Measurements from ENCODE around the gene BEX5. TPM values are rescaled to one million over a fixed set of nuclear protein-coding genes. Genes with fewer than 3 reads are reported as not detected.
"Not testable (repeated sequence)": the region's sequence is repeated elsewhere in the genome, so short reads cannot be mapped to it uniquely, and the experiment has no call there.

The BEX5 gene
- polyA plus RNA-seq (2011; rRNA removed) (not detected in 2 replicates), polyA minus RNA-seq (2011; rRNA and poly(A)+ RNA removed) (not detected in 2 replicates)

GRCh38 chrX:102155806-102156179 lies at the start of gene BEX5:
BEX5 (minus strand) TSS chrX:102155977; CDS start chrX:102154265, 1,712 bp downstream.
- CTCF ChIA-PET, result interaction anchor here (0.6 kb wide), 1 partner anchor 1329 kb away, joined by 3 read pairs; no protein-coding TSS in a partner anchor
- POLR2A ChIA-PET, result no interaction called here

DNA sequence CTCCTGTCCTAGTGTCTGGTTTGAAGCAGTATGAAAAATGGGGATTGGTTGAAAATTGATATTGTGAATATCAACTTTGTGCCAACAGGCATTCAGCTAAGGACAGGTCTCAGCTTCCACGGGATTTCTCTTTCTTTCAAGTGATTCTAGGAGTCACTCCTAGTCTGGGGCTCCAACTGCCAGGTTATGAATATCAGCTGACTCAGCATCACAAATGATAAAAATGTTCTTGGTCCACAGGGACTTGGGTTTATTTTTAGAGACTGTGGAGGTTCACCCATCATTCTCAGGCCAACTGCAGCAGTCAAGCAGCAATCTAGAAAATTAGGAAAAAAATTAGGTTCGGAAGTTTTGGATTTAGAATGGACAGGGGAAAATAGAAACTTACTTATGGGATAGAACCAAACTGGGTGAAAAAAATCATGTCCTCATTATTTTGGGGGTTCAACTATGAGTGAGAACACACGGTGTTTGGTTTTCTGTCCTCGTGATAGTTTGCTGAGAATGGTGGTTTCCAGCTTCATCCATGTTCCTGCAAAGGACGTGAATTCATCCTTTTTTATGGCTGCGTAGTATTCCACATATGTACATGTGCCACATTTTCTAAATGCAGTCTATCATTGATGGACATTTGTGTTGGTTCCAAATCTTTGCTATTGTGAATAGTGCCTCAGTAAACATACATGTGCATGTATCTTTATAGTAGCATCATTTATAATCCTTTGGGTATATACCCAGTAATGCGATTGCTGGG lies 30.4 kb upstream of the BEX5 start:
- H3K9me3 ChIP-seq (ENCODE audit: control insufficient read depth, insufficient read depth, low read length), result no peaks in the 10 kb centered on the region; the same call in 1 of the 2 replicates
- POLR2A ChIA-PET, result no interaction called here
- no peak for TF ChIP-seq CTCF (IDR thresholded peaks at IDR 0.05; ENCODE audit: low read depth, low read length)
- no peak overlapping the region for H3K27ac ChIP-seq (ENCODE audit: low read depth, low read length)
- no peak for DNase-seq (ENCODE audit: low read depth, low spot score)
- no peaks in the 10 kb centered on the region for H3K27me3 ChIP-seq (ENCODE audit: control insufficient read depth, insufficient read depth, low read length)
- no peak overlapping the region for H3K4me3 ChIP-seq (ENCODE audit: low read depth, low read length)
- CTCF ChIA-PET, result no interaction called here

More at GRCh38 chrX:102155806-102156179, at the start of gene BEX5:
- Histone ChIP-seq H3K27me3 (ENCODE audit: control insufficient read depth, insufficient read depth, low read length) (no peaks in the 10 kb centered on the region), H3K9me3 (ENCODE audit: control insufficient read depth, insufficient read depth, low read length) (no peaks in the 10 kb centered on the region; the same call in 1 of the 2 replicates), H3K4me3 (ENCODE audit: low read depth, low read length) (no peak within 1 kb of the TSS), H3K27ac (ENCODE audit: low read depth, low read length) (no peak within 1 kb of the TSS)
- no peak for DNase-seq (ENCODE audit: low read depth, low spot score)
- TF ChIP-seq CTCF (IDR thresholded peaks at IDR 0.05; ENCODE audit: low read depth, low read length), result no peak

DNA sequence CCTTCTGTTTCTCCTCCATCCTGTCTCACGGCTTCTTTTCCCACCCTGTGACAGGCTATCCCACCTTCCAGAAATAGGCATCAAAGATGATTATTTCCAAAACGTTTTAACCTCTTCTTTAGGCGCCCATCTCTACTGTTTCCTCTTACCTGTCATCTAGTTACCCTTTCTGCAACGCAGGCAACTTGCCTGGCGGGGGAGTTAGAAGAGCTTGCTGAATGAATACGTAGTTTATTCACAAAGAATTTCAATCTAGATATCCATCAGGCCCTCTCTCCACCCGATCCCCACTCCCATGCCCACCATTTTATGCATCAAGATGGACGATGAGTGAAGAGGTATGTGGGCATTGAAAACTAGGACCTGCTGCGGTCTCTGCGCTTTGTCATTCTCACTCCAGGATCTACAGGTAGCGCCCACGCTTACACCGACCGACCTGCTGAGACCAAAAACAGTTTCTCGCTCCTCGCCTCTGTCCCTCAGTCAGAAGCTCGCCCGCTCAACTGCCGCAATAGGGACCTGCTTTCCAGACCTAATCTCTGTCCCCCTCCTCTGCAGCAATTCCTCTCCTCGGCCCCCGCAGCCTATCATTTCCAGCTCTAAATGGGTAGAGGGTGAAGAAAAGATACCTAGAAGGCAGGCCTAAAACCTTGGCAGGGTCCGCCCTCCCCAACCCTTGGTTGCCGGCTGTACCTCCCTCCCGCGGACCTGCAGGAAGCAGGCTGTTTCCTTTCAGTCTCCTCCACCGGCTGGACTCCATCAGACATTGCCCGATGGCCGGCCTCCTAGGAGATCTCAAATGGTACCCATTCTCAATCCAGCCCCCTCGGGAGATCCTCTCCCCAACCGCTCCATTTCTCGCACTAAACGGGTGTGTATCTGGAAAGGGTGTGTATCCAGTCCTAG lies 624 bp downstream of the BEX5 start:
- no peak for DNase-seq (ENCODE audit: low read depth, low spot score)
- TF ChIP-seq CTCF (IDR thresholded peaks at IDR 0.05; ENCODE audit: low read depth, low read length), result no peak
- Histone ChIP-seq H3K9me3 (ENCODE audit: control insufficient read depth, insufficient read depth, low read length) (no peaks in the 10 kb centered on the region; the same call in 1 of the 2 replicates), H3K4me3 (ENCODE audit: low read depth, low read length) (no peak overlapping the region), H3K27me3 (ENCODE audit: control insufficient read depth, insufficient read depth, low read length) (no peaks in the 10 kb centered on the region), H3K27ac (ENCODE audit: low read depth, low read length) (no peak overlapping the region)
- ChIA-PET POLR2A (no interaction called here), CTCF (interaction anchor here (0.6 kb wide), 1 partner anchor 1330 kb away, joined by 3 read pairs; no protein-coding TSS in a partner anchor)

DNA sequence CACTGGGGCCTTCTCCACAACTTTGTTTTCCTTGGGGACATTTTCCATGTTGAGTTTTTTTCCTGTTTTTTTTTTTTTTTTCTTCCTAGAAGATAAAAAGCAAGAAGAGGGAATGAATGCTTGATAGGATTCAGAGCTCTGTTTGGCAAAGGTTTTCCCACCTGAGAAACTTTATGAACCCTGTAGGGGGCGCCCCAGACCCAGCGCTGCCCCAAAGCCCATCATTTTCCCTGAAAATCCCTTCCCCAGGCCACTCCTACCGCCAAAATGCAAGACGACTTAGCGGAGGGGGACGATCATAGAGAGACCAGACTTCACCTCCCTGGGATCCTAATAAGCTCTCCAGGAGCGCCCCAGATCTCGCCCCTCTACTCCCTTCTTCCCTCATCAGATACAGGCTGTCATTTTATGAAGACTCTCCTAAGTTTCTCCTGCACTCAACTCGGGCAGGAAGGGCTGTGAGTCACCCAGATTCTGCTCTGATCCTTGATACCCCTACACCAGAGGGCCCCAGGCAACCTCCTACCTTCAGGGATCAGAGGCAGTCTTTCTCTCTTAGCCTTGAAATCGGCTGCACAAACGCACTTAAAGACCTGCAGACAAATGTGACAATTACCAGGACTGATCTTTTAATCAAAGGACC lies 1.4 kb downstream of the BEX5 start:
- Histone ChIP-seq H3K9me3 (ENCODE audit: control insufficient read depth, insufficient read depth, low read length) (no peaks in the 10 kb centered on the region; the same call in 1 of the 2 replicates), H3K27me3 (ENCODE audit: control insufficient read depth, insufficient read depth, low read length) (no peaks in the 10 kb centered on the region), H3K4me3 (ENCODE audit: low read depth, low read length) (no peak overlapping the region), H3K27ac (ENCODE audit: low read depth, low read length) (no peak overlapping the region)
- POLR2A ChIA-PET, result no interaction called here
- CTCF ChIA-PET, result no interaction called here
- TF ChIP-seq CTCF (IDR thresholded peaks at IDR 0.05; ENCODE audit: low read depth, low read length), result no peak
- DNase-seq (ENCODE audit: low read depth, low spot score), result no peak

- CTCF ChIA-PET; DNase-seq (ENCODE audit: low read depth, low spot score): not testable (repeated sequence)
These were observed 13.5 kb downstream of the BEX5 start, which contains the start of gene TCEAL6 for GRCh38 chrX:102142274-102142673. TCEAL6 (minus strand) TSS chrX:102142481.

DNA sequence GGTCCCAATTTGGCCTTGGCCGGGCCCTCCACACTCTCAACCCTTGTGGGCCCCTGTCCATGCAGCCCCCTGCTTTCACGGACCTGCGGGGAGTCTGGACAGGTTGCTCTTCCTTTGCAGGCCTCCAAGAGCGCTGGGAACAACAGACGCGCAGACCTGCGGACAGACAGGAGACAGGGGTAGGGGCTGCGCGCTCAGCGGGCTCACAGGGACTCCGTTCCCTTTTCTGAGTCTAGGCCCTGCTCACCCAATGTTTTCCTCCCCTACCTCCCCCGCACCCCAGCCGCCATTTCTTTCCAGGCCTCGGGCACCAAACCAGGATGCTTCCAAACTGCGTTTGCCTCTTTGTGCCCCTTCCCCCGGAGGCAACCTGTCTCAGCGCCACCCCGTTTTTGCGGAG lies 14.1 kb downstream of the BEX5 start:
- H3K9me3 ChIP-seq (ENCODE audit: control insufficient read depth, insufficient read depth, low read length); H3K27me3 ChIP-seq (ENCODE audit: control insufficient read depth, insufficient read depth, low read length); POLR2A ChIA-PET; DNase-seq (ENCODE audit: low read depth, low spot score); H3K4me3 ChIP-seq (ENCODE audit: low read depth, low read length); CTCF ChIA-PET; H3K27ac ChIP-seq (ENCODE audit: low read depth, low read length): not testable (repeated sequence)

More at GRCh38 chrX:102142274-102142673, 13.5 kb downstream of the BEX5 start, which contains the start of gene TCEAL6:
- H3K9me3 ChIP-seq (ENCODE audit: control insufficient read depth, insufficient read depth, low read length); H3K27ac ChIP-seq (ENCODE audit: low read depth, low read length); H3K27me3 ChIP-seq (ENCODE audit: control insufficient read depth, insufficient read depth, low read length); H3K4me3 ChIP-seq (ENCODE audit: low read depth, low read length); POLR2A ChIA-PET: not testable (repeated sequence)

DNA sequence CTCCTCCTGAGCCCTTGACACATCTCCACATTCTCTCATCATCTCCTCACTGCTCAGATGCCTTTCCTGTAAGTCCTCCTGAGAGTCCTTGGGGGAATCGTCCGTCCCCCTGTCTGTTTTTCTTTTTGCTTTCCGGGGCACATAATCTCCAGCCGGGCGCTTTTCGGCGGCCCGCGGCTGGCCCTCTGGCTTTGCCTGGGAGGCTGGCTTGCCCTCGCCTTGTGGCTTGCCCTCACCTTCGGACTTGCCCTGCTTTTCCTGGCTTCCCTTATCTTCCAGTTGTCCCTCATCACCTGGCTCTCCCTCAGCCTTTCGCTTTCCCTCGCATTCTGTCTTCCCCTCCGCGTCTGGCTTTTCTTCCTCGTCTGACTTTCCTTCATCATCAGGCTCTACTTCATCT lies 14.9 kb downstream of the BEX5 start:
- H3K27ac ChIP-seq (ENCODE audit: low read depth, low read length); POLR2A ChIA-PET; H3K4me3 ChIP-seq (ENCODE audit: low read depth, low read length); CTCF ChIA-PET; DNase-seq (ENCODE audit: low read depth, low spot score); H3K9me3 ChIP-seq (ENCODE audit: control insufficient read depth, insufficient read depth, low read length); H3K27me3 ChIP-seq (ENCODE audit: control insufficient read depth, insufficient read depth, low read length): not testable (repeated sequence)

All from AG04450 (cell line).